SJCRH30 (cell line): Measurements from ENCODE around the gene SSH2. TPM values are rescaled to one million over a fixed set of nuclear protein-coding genes. Genes with fewer than 3 reads are reported as not detected.
"Not testable (repeated sequence)": the region's sequence is repeated elsewhere in the genome, so short reads cannot be mapped to it uniquely, and the experiment has no call there.

ENCODE experiments used
- DNase-seq, 2 experiments: peaks; one replicate each; pipeline ENCODE4 v3.0.0-alpha.2; 2015 to 2020
- H3K27ac ChIP-seq: fragments of 250-450 bp; sonication (Bioruptor Pico); 2 replicates; pipeline ENCODE4 v1.5.1; 2020; ENCODE audit warnings: mild to moderate bottlenecking, moderate library complexity
- H3K27me3 ChIP-seq: fragments of 250-450 bp; sonication (Bioruptor Pico); 2 replicates; pipeline ENCODE4 v1.5.1; 2020; ENCODE audit warnings: mild to moderate bottlenecking, moderate library complexity
- H3K36me3 ChIP-seq: fragments of 250-450 bp; sonication (Bioruptor Pico); 2 replicates; pipeline ENCODE4 v1.5.1; 2020; ENCODE audit warnings: mild to moderate bottlenecking, moderate library complexity
- H3K4me1 ChIP-seq: fragments of 250-450 bp; sonication (Bioruptor Pico); 2 replicates; pipeline ENCODE4 v1.5.1; 2020; ENCODE audit warnings: mild to moderate bottlenecking, moderate library complexity
- H3K4me3 ChIP-seq: fragments of 250-450 bp; sonication (Bioruptor Pico); 2 replicates; pipeline ENCODE4 v1.5.1; 2020; ENCODE audit warnings: mild to moderate bottlenecking, moderate library complexity
- H3K9me3 ChIP-seq: fragments of 250-450 bp; sonication (Bioruptor Pico); replicated peaks from 2 replicates; pipeline ENCODE4 v1.5.1; 2020; ENCODE audit warnings: mild to moderate bottlenecking, moderate library complexity
- total RNA-seq: library from RNA; depleted of rRNA; stranded (reverse); fragments of >200 nt; shearing (Covaris generic); gene quantifications from 2 replicates; pipeline ENCODE4 v1.2.3, GENCODE V29; 2014

SSH2 gene
- total RNA-seq, 1 experiment from 2014 or later, result 34.8 TPM

DNA sequence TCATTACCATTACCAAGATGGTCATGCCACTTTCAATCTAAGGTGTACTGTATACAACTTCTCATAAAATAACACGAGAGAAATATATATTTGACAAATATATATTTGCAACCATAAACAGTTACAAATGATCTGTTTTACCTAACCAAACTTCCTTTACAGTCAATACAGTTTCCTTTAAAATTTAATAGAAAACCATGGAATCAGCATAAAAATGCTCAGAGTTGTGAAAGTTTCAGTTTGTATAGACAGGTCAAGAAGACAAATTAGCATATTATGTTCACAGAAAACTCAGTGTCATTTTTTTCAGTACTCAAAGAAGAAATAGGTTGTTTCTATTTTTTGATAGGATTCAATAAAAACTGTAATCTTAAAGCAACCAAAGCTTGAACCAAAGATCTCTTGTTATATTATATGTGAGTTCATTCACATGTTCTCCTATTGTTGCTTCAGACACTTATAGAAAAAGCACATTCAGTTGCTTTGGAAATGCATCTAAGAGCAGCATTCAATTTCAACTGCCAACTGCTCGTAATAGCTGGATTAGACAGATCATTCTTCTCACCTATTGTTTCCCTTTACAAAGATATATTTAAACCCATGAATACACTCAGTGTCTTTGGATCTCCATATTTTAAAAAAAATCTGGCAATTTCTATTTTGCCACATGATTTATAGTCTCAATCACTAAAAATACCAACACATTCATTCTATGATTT, 15.1 kb downstream of the SSH2 start:
- DNase-seq, result no peak
- Histone ChIP-seq H3K4me3 (no peak overlapping the region), H3K4me1 (peaks cover 4% of the 10 kb centered on the region; the same call in 1 of the 2 replicates), H3K9me3 (no peaks in the 10 kb centered on the region), H3K27ac (no peak overlapping the region), H3K36me3 (peaks cover 11% of the 10 kb centered on the region), H3K27me3 (no peaks in the 10 kb centered on the region)

DNA sequence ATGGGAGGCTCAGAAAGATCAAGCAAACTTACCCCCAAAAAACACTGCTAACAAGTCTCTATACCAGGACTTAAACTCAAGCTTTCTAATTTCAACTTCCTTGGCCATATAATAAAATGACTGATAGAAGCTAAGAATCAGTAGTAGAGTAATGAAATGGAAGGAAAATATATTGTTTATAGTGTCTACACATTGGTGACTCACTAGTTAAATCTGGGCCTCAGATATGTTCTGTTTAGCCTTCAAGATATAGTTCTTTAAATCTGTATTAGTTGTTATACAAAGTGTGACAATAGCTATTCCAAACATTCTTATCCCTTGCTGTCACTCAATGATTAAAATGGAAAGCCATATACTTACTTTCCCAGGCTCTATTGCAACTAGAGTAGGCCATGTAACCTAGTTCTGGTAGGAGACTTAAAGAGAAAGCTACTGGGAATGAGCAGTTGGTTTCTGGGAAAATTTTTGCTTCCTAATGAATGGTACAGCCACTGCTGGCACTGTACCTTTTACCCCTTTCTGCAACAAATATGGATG, 18.3 kb downstream of the SSH2 start:
- Histone ChIP-seq H3K27me3 (no peaks in the 10 kb centered on the region), H3K4me1 (no peaks in the 10 kb centered on the region), H3K27ac (no peak overlapping the region), H3K9me3 (no peaks in the 10 kb centered on the region), H3K36me3 (peaks cover 7% of the 10 kb centered on the region), H3K4me3 (no peak overlapping the region)
- no peak for DNase-seq

DNA sequence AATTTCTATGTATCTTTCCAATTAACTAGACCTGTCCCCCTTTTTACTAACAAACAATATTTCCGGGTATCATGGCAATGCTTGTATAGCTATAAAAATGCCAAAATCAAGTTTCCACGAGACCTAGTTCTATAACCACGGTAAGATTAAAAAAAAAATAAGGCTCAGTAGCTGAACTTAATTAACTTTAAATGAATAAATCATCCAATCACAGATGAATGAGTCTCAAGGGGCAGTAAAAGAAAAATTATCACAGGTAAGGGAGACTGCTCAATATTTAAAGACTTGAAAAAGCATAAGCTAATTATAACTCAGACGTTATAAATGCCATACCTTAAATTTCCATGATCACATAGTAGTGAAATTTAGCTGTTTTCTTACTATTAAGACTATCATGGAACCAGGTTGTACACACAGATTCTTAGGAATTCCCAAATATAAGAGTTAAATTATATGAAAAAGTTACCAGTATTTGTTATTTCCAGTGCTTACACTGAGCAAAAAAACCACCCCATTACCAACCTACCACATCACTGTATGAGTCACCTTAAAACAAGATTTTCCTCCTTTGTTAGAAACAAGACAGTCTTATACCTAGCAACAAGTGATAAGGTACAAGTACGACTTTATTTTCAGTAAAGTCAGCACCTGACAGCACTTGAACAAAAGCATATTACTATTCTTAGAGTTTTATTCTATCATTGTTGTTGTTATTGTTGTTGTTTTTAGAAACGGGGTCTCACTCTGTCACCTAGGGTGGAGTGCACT, 20.6 kb downstream of the SSH2 start:
- DNase-seq, result no peak
- no peaks in the 10 kb centered on the region for H3K4me1 ChIP-seq
- peaks cover 12% of the 10 kb centered on the region for H3K9me3 ChIP-seq

DNA sequence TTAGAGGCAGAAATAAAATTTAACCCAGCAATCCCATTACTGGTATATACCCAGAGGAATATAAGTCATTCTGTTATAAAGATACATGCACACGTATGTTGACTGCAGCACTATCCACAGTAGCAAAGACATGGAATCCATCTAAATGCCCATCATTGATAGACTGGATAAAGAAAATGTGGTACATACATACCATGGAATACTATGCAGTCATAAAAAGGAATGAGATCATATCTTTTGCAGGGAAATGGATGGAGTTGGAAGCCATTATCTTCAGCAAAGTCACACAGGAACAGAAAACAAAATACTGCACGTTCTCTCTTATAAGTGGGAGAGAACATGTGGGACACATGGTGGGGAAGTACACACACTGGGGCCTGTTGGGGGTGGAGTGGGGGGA, 23.1 kb downstream of the SSH2 start:
- no peaks in the 10 kb centered on the region for H3K36me3 ChIP-seq
- DNase-seq, result no peak
- no peaks in the 10 kb centered on the region for H3K4me1 ChIP-seq
- no peak overlapping the region for H3K4me3 ChIP-seq
- H3K9me3 ChIP-seq, result peaks cover 12% of the 10 kb centered on the region
- no peak overlapping the region for H3K27ac ChIP-seq
- H3K27me3 ChIP-seq, result no peaks in the 10 kb centered on the region

More for the DNA sequence above, 20.6 kb downstream of the SSH2 start:
- Histone ChIP-seq H3K4me3 (no peak overlapping the region), H3K27me3 (no peaks in the 10 kb centered on the region), H3K36me3 (peaks cover 5% of the 10 kb centered on the region), H3K27ac (no peak overlapping the region)

DNA sequence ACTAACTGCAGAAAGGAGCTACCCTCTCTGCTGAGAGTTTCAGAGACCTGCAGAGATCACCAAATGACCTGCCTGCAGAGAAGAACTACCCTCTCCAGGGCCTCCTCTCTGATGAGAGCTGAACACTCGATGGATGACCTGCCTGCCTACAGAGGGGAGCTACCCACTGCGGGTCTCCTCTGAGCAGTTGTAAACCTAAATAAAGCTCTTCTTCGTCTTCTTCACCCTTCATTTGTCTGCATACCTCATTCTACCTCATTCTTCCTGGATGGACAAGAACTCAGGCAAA, 24.2 kb downstream of the SSH2 start:
- no peaks in the 10 kb centered on the region for H3K36me3 ChIP-seq
- H3K27ac ChIP-seq, result no peak overlapping the region
- peaks cover 15% of the 10 kb centered on the region for H3K9me3 ChIP-seq
- no peak overlapping the region for H3K4me3 ChIP-seq
- H3K27me3 ChIP-seq, result no peaks in the 10 kb centered on the region
- no peak for DNase-seq
- H3K4me1 ChIP-seq, result no peaks in the 10 kb centered on the region

DNA sequence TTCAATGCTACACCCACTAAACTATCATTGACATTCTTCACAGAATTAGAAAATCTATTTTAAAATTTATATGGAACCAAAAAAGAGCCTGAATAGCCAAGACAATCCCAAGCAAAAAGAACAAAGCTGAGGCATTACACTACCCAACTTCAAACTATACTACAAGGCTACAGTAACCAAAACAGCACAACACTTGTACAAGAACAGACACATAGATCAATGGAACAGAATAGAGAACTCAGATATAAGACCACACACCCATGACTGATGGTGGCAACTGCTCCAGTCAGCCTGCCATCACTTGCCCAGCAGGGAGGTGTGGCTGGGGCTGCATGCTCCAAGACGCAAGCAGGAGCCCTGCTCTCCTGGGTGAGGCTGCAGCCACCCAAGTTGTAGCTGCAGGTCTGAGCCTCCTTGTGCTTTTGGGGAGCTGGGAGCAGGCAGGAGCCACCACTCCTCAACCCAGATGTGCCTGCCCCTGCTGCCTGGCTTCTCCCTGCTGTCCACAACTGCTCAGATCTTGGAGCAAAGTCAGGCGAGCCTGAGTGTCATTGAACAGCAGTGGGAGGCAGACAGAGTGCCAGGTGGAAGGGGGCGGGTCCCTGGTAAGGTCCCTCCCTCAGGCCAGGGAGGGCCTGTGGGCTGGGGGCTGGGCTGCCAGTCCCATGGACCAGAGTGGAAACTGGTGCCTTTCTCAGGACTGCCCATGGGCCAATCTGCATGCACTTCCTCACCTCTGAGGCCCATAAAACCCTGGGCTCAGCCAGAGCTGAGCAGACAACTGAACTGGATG, 24.7 kb downstream of the SSH2 start:
- H3K4me1 ChIP-seq, result no peaks in the 10 kb centered on the region
- DNase-seq, result peak; percentile 44 to 51
- no peak overlapping the region for H3K27ac ChIP-seq
- H3K9me3 ChIP-seq, result peaks cover 16% of the 10 kb centered on the region
- no peak overlapping the region for H3K4me3 ChIP-seq
- no peaks in the 10 kb centered on the region for H3K27me3 ChIP-seq
- H3K36me3 ChIP-seq, result no peaks in the 10 kb centered on the region

DNA sequence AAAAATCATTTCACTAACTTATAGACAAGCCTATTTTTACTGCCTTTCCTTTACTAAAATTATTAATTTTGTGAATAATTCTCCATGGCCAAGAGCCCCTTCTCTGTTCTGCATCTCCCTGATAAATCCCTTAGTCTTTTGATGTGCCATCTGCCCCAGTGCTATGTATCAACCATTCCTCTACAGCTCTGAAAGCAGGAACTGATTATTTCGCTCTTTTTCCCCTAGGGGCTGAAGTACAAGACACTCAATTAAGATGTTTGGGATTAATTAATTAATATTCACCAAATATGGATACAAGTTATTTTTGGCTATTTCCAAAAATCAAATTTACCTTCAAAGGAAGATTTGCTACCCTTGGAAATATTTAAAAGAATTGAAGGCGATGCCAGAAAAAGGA, 26.6 kb downstream of the SSH2 start:
- Histone ChIP-seq H3K9me3 (peaks cover 18% of the 10 kb centered on the region), H3K27me3 (no peaks in the 10 kb centered on the region), H3K4me3 (no peak overlapping the region), H3K36me3 (no peaks in the 10 kb centered on the region), H3K4me1 (no peaks in the 10 kb centered on the region), H3K27ac (no peak overlapping the region)
- no peak for DNase-seq

DNA sequence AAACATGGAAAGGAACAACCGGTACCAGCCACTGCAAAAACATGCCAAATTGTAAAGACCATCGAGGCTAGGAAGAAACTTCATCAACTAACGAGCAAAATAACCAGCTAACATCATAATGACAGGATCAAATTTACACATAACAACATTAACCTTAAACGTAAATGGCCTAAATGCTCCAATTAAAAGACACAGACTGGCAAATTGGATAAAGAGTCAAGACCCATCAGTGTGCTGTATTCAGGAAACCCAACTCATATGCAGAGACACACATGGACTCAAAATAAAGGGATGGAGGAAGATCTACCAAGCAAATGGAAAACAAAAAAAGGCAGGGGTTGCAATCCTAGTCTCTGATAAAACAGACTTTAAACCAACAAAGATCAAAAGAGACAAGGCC, 32.9 kb downstream of the SSH2 start:
- H3K4me1 ChIP-seq, H3K4me3 ChIP-seq, DNase-seq, H3K27ac ChIP-seq, H3K27me3 ChIP-seq, H3K36me3 ChIP-seq: not testable (repeated sequence)
- H3K9me3 ChIP-seq, result peaks cover 20% of the 10 kb centered on the region

DNA sequence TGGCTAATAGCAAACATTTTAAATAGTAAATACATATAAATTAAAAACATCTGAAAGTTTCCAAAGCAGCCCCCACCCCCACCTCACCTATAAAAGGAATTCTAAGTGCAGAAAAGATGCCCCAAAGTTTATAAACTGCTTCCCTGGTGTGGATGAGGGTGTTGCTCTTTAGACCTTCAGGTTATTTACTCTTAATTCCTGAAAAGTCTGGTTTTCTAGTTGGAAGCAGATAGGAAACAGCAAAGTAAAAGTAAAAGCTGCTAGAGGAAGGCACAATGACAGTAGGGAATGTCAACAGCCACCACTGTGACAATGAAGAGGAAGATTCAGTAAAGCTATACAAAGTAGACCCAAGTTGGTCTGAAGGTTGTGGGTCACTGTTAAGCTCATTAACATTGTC, 37.8 kb downstream of the SSH2 start:
- no peaks in the 10 kb centered on the region for H3K4me1 ChIP-seq
- no peak overlapping the region for H3K4me3 ChIP-seq
- H3K27me3 ChIP-seq, result no peaks in the 10 kb centered on the region
- no peak for DNase-seq
- H3K36me3 ChIP-seq, result 0 out of 2 replicates have a peak, but pooled peaks cover 2% of the 10 kb centered on the region
- H3K9me3 ChIP-seq, result peaks cover 12% of the 10 kb centered on the region
- no peak overlapping the region for H3K27ac ChIP-seq

DNA sequence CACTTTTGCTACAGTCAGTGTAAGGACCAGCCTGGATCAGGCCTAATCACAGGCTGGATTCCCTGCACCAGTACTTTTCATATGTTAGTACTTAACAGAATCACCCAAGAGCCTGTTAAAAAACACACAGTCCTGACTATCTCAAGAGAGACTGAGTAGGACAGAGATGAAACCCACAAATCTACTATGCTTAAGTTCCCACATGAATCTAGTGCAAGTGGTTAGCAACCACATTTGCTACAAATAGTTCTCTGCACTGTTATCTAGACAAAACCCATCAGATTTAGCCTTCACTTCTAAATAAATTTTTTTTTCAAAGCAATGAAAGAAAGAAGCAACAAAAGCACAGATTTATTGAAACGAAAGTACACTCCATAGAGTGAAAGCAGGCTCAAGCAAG, 38.9 kb downstream of the SSH2 start:
- no peak overlapping the region for H3K27ac ChIP-seq
- H3K36me3 ChIP-seq, result 0 out of 2 replicates have a peak, but pooled peaks cover 2% of the 10 kb centered on the region
- H3K4me3 ChIP-seq, result no peak overlapping the region
- no peak for DNase-seq
- no peaks in the 10 kb centered on the region for H3K27me3 ChIP-seq
- no peaks in the 10 kb centered on the region for H3K4me1 ChIP-seq
- H3K9me3 ChIP-seq, result peaks cover 8% of the 10 kb centered on the region

DNA sequence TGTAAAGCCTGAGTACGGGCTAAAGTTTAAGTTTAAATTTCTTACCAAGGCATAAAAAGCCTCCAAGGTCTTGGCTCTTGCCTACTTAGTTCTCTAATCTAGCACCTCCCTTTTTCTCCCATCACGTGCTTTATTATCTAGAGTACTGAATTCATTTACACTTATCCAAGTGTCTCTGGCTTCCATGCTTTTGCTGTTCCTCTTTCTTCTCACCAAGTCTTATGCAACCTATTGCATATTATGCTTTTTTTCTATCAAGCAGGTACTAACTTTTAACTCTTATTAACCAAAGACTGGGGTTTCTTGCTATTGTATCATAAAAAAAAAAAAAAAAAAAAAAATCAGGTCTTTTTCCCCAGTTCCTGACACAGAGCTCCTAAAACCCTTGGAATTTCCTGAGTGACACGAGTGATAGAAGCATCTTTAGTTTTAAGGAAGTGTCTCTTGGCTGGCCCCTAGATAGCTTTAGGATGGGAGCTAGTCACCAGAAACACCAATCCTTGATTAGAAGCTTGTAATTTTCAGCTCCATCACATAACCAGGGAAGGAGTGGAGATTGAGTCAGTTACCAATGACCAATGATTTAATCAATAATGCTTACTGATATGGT, 44.9 kb downstream of the SSH2 start:
- peaks cover 10% of the 10 kb centered on the region for H3K4me1 ChIP-seq
- H3K4me3 ChIP-seq, result no peak overlapping the region
- H3K9me3 ChIP-seq, result peaks cover 3% of the 10 kb centered on the region; the same call in 1 of the 2 replicates

DNA sequence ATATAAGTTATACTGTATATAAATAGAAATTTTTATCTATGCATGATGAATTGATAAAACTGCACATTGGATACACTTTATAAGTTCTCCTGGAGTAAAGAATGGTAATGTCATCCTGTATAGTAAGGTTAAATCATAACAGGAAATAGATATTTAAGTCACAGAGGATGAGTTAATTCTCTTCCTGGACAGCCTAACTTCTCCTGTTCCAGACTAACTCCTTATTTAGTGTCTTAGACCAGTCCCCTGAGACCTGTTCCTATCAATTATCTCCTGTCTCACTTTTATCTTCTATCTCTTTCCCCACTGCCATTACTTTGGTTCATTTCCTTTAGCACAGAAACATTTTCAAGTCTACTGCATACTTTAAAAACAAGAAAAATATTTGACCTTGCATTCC, 46.5 kb downstream of the SSH2 start:
- Histone ChIP-seq H3K4me1 (peaks cover 10% of the 10 kb centered on the region), H3K27me3 (no peaks in the 10 kb centered on the region), H3K9me3 (peaks cover 3% of the 10 kb centered on the region; the same call in 1 of the 2 replicates), H3K4me3 (no peak overlapping the region), H3K36me3 (peaks cover 3% of the 10 kb centered on the region; the same call in 1 of the 2 replicates), H3K27ac (no peak overlapping the region)
- DNase-seq, result peak in 1 of 2 experiments; percentile 42

More for the DNA sequence above, 44.9 kb downstream of the SSH2 start:
- H3K27ac ChIP-seq, result no peak overlapping the region
- no peak for DNase-seq
- peaks cover 5% of the 10 kb centered on the region; the same call in 1 of the 2 replicates for H3K36me3 ChIP-seq
- H3K27me3 ChIP-seq, result no peaks in the 10 kb centered on the region

DNA sequence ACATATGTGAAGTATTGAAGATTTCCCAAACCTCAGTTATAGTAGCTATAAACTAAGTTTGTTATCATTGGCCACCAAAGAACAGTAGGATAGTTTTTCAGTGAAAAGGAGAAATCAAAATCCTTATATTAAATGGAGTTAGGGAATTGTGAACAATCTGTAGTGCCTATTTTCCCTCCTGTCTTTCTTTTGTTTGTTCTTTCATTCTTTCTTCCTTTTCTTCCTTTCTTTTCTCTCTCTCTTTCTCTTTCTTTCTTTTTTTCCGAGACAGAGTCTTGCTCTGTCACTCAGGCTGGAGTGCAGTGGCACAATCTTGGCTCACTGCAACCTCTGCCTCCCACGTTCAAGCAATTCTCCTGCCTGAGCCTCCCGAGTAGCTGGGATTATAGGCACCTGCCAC, 48.8 kb downstream of the SSH2 start:
- peaks cover 3% of the 10 kb centered on the region; the same call in 1 of the 2 replicates for H3K36me3 ChIP-seq

DNA sequence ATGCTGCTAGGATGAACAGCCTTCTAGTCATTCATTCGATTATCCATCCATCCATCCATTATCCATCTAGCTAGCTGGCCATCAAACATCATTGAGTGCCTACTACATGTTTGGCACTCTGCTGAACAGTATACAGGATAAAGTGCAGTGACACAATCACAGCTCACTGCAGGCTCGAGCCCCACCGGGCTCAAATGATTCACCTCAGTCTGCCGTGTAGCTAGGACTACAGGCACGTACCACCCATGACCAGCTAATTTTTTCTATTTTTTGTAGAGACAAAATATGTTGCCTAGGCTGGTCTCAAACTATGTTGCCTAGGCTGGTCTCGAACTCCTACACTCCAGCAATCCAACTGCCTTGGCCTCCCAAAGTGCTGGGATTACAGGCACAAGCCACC, 50.0 kb downstream of the SSH2 start:
- H3K9me3 ChIP-seq, result no peaks in the 10 kb centered on the region
- no peaks in the 10 kb centered on the region for H3K27me3 ChIP-seq
- no peak for DNase-seq
- H3K36me3 ChIP-seq, result no peaks in the 10 kb centered on the region
- no peak overlapping the region for H3K4me3 ChIP-seq
- H3K4me1 ChIP-seq, result peaks cover 10% of the 10 kb centered on the region
- no peak overlapping the region for H3K27ac ChIP-seq

More for the DNA sequence above, 48.8 kb downstream of the SSH2 start:
- Histone ChIP-seq H3K27me3 (no peaks in the 10 kb centered on the region), H3K4me1 (peaks cover 10% of the 10 kb centered on the region), H3K27ac (no peak overlapping the region), H3K9me3 (no peaks in the 10 kb centered on the region), H3K4me3 (no peak overlapping the region)
- DNase-seq, result no peak
